Stimulated activated CD4-positive, alpha-beta T cell treated with anti-CD3 and anti-CD28 coated beads, Interleukin-4, amount 100 ng/mL, for 24 hours (primary cell): Measurements from ENCODE around the gene ANTXR1.
"Not testable (repeated sequence)": the region's sequence is repeated elsewhere in the genome, so short reads cannot be mapped to it uniquely, and the experiment has no call there.

ENCODE experiments used
- DNase-seq: peaks from one replicate; pipeline ENCODE4 v3.0.0-alpha.2; 2020

The ANTXR1 gene

DNA sequence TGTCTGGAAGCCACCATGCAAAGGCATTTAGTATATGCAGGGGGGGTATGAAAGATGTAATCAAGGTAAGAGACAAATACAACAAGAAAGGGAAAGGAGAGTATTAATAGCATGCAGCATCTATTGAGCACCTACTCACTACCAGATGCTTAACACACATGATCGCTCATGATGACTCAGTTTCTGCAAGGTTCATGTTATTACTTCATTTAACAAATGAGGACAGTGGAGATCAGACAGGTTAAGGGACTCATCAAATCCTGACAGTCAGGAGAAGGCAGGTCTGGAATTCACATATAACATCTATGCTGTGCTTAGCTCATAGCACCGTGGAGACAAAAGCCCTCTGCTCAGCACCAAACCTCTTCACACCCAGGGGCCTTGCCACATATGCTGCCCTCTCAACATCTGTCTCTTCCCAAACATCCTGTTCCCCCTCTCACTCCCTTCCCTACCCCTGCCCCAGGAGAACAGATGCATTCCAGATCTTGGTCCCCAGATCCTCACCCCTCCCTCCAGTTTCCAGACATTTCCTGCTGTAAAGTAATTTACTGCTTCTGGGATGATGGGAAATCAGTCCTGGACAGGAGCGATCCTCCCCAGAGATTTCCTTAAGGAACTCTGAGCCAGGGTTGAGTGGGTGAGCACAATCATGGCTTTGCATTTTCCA lies 155.3 kb downstream of the ANTXR1 start:
- DNase-seq, result no peak

DNA sequence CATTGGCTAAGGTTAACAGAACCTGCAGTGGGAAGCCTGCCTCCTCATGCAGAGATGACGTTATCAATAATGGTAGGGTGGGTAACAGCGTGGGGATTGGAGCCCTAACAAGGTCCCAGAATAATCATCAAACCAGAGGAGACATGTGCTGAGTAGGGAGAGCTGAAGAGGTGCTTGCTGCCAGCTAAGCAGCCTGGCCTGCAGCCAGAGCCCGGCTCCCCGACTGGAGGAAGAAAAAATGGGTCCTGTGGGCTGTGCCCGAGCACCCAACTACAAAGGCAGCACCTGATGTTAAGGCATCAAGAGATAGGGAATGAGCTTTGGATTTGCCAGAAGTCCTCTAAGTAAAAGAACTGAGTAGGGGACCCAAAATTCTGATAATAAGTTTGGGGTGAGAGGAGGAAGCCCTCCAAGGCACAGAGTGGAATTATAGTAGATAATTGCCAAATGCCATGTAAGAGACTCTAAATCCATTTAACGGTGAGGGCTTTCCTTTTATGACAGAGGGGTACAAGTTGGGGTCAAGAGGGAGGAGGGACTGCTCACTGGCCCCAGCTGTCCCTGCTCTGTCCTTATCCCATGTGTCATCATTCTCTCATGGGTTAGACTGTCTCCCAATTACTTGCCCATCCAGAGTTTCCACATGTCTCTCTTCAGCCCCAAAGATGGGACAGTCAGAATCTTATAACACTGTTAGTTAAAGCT lies 156.1 kb downstream of the ANTXR1 start:
- no peak for DNase-seq

DNA sequence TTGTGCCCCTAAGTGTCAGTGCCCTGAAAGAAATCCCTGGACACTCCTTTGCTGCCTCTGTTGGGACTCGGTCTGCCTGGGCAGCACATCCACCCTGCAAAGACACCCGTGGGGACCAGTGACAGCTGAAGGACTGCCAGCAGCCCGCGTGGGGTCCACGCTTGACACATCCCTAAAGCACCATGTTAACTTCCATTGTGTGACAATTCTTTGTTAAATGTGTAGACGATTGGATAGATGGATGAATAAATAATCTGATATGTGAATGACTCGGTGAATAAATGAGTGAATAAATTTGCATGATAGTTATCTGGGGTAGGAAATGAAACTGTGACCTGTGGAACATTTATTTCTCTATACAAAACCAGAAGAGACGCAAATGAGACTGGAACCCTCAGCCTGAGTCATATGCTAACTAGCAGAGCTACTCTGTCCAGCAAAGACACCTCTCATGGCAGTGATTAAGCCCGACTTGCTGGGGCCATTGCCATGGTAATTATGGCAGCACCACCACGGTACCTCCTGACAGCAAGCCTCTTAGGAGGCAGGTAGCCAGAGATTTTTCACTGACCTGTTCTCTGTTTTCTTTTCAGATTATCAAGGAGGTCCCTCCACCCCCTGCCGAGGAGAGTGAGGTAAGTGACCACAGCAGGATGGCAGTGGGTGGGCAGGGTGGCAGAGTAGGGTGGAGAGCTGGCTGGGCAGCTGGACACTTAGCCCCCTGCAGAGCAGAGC lies 156.8 kb downstream of the ANTXR1 start:
- DNase-seq, result no peak

DNA sequence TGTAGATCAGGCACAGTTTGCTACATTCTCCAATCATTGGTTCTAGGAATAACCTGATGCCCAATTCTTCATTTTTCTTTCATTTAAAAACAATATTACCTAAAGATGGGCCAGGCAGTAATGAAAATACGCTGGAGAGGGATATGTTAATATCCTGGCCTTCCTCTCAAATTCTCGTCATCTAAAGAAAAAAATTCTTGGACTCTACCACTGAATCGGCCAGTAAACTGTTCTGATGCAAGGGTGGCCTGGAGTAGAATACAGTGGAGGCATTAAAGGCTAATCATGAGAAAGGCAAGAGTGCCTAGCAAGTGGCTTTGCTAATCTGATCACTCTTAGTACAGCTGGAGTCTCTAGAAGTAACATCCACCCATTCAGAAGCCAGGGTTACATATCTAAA lies 157.7 kb downstream of the ANTXR1 start:
- no peak for DNase-seq

DNA sequence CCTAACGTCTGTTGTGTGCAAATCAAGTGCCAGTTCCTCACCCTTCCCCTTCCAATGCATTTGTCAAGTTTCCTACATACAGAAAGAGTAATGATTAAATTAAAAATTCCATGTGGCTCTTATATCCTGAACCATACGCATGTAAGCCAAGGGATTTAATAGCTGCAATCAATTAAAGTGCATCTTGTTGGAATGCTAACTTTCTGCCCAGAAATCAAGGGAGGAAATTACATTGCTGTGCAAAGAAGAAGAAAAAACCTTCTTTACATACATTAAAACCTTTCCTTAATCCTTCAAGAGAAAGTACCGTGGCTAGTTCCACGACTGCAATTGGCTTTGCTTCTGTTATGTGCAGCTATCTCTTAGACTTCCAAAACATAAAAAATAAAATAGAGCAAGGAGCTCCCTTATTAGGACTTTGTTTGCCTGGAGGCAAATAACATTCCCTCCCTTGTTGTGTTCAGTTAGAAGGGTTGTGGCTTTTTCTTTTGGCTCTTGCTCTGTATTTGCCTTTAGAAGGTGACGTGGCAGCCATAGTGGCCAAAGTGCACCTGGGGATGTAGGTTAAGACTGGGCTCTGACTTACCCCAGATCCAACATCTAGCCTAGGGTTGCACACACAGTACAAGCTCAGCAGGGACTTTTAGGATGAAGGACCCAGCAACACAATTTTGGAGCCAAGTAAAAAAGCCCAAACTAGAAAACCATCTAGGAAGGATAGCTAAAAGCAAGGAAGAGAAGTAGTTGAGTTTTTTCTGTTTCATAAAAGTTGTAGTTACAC lies 158.3 kb downstream of the ANTXR1 start:
- DNase-seq, result no peak

DNA sequence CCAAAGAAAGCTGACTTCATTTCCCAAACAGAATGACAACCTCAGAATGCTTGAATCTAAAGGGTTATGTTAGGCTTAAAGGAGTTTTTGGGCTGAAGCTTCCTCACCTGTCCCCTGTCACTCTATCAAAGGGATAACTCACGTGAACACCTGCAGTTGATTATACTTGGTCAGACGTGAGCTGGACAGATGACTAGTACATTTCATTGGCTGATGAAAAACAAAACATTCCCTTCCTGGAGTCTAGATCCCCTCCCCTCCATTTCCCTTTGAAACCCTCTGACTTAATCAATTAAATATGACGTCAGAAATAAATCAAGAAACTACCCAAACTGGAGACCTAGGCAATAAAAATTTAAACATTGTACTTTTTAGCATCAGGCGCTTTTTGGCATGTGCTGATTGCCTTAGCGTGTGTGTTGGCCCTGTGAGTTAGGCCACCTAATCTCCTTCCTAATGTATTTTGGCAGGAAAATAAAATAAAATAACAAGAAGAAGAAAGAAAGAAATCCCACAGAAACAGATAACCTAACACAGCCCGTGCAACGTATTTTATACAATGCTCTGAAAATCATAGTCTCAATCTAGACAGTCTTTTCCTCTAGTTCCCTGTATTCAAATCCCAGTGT lies 159.0 kb downstream of the ANTXR1 start:
- no peak for DNase-seq

DNA sequence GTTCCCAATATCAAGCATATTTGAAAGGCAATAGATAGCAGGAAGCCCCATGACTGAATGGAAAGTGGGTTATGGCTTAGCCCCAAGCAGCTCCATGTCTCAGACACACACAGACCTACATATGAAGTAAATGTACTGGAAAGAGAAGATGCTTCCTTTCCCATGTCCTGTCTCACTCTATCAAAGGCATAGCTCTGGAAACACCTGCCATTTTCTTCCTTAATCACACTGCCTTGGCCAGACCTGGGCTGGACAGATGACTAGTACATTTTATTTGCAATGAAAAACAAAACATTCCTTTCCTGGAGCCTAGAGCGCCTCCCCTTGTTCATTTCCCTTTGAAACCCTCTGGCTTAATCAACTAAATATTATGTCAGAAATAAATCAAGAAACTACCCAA lies 160.7 kb downstream of the ANTXR1 start:
- no peak for DNase-seq

DNA sequence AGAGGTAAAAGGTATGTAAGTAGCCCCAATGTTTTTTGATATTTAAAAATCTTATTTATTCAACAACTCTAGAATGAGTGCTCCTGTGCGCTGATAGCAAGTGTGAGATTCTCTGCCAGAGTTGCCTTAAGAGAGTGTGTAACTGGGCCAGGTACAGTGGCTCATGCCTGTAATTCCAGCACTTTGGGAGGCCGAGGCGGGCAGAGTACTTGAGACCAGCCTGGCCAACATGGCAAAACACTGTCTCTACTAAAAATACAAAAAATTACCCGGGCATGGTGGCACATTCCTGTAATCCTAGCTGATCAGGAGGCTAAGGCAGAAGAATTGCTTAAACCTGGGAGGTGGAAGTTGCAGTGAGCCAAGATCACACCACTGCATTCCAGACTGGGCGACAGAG lies 161.2 kb downstream of the ANTXR1 start:
- DNase-seq, result not testable (repeated sequence)

DNA sequence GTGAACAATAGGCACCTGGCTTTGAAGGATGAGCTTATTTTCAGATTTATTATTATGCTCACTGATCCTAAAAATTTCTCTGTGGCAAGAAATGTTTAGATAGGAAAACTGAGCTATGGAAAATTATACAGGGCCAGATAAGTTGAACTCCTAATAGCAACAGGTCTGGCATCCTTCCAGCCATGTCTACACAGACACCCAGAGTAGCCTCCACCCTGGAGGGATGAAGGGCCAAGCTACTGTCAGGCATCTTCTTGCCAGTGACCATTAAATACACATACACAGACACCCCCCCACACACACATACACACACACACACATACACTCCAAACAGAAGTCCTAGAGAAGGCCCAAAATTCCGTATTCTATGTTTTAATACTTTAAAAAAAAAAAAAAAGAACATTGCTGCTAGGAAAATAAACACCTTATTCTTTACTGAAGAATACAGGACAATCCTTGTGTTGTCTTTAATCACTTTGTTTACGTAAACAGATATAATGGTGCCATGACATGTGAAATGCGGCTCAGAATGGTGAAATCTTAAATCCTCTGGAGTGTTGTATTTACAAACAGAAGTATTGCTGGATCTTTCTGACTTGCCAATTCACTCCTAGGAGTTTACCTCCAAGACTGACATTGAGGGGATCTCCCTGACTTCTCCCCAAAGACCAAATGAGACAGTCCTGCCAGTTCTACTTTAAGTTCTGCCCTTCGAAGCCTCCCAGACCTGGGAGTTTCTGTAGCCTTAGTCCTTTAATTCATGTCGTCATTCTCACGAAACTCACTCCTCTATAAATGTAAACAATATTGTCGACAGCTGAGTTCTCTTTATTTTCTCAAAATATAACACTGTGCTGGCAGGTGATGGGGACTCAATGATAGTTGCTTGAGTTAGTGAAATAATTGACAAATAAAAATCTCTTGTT lies 163.1 kb downstream of the ANTXR1 start:
- no peak for DNase-seq

DNA sequence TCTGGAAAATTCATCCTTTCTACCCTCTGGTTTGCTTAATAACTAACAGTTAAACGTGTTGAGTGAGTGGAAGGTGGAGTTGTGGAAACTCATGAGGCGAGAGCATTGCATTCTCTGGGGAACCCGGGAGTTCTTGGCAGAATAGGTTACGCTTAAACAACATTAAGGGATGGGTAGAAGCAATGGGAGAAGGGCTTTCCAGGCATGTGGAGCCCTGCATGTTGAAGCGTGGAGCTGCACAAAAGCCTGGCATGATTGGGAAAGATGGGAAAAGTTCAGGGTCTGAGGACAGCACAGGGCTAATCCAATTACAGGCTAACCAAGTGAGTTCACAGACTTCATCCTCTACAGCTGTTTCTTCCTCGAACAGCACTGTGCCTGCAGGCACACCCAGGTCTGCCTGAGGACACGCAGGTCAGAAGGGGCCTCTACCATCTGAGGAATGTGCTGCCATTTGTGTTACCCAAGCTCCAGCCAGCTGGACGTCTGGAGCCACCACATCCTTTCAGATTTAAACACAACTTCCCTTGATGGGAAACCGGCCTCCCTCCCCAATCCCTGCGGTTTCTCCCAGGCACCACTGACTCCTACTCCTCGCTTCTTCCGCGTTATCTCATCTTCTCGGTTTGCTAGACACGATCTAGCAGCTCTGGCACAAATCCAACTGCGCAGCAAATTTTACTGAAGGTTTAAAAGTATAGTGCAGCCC lies 164.2 kb downstream of the ANTXR1 start:
- no peak for DNase-seq

DNA sequence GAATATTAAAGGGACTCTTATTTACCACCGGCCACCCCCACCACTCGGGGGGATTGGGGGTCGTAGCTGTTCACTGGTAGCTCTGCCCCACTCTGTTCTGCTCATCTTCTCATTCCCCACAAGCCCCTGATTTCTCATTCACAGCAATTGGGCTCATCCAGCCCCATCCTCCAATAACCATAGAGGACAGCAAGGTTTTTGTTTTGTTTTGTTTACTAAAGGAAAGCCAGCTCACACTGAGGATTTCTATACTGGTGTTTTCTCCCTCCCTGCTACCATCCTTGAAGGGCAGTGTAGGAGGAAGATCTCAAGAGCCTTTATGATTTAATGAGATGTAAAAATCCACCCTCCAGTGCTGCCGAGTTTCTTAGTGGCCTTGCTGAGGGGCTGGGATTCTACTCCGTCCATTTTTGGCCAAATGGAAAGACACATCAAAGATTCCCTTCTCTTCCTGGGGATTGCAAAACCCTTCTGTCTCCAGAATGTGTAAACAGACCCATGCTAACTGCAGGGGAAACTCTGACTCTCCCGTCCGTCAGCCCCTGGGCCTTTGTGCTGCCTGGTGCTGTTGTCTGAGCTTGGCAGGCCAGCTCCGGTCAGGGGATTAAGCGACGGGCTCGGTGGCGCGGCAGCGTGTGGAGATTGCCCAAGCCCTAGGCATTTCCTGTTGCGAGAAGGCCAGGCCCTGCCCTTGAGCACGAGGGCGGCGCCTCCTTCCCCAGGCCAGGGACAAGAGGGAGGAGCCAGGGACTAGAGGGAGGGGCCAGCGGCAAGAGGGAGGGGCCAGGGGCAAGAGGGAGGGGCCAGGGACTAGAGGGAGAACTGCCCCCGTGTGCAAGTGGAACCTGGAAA lies 165.0 kb downstream of the ANTXR1 start:
- DNase-seq, result no peak

DNA sequence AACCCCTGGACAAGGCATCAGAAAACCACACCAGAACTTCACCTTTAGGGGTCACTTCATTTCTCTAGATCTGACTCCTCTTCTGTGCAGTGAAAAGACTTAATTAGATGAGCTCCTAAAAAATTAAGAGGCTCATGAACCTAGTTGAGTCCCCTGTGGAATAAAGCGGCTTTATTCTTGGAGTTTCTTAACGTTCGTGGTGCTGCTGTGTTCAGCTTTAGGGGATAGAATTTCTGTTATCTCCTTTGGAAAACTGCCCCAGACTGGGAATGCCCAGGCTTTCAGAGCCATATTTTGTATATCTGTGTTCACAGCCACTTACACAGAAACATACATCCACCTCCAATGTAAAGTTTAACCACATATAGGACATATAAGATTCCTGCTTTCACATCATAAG lies 165.8 kb downstream of the ANTXR1 start:
- DNase-seq, result no peak

DNA sequence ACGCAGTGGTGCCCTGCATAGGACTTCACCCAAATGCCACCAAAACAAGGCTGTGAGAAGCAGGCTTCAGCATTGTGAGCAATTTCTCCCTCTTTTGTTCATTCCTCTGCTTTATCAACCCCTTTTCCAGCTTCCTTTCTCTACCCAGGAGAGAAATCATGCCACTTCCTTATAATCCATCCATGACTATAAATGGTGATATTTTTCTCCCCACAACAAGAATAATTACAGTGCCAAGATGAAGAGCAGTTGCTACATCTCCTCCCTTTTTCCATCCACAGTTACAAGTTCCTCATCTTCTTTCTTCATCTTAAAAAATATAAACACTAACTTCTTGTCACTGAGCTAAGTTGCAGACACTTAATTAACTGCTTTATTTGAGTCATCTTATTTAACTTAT lies 167.2 kb downstream of the ANTXR1 start:
- no peak for DNase-seq

DNA sequence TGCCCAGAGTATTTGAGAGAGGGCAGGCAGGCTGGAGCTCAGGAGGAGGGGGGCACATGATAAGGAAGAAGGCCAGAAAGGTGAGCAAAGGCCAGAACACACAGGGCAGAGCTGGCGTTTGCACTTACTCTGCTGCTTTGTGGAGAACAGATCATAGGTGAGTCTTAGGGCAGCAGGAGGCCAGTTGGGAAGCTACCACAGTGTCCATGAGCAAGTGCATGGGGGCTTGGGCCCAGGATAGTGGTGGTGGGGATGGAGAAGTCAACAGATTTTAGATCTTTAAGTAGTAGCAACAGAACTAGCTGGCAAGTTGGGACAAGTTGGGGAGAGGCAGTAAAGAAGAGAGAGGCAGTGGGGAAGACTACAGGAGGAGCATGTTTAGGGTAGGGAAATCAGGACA lies 168.0 kb downstream of the ANTXR1 start:
- no peak for DNase-seq

DNA sequence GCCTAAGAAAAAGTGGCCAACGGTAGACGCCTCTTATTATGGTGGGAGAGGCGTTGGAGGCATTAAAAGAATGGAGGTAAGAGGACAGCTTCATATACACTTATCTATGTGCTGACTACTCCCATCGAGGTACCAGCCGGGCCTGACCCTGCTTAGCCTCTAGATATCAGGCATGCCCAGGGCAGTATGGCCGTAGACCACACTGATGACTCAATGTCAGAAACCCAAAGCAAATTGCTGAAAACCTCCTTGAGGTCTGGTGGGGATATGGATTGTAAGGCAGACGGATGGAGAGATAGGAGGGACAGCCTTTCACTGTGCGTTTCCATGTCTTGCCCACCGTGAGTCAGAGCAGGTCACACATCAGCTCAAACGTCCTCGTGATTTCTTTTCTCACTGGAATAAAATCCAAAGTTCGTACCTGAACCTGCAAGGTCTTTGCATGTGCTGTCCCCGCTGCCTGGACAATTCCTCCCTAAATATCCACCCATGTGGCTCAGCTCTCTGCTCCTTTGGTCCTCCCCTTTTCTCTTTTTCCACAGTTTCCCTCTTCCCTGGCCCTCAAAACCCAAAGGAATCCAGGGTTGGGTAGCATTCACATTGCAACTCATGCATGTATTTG lies 168.9 kb downstream of the ANTXR1 start:
- no peak for DNase-seq

DNA sequence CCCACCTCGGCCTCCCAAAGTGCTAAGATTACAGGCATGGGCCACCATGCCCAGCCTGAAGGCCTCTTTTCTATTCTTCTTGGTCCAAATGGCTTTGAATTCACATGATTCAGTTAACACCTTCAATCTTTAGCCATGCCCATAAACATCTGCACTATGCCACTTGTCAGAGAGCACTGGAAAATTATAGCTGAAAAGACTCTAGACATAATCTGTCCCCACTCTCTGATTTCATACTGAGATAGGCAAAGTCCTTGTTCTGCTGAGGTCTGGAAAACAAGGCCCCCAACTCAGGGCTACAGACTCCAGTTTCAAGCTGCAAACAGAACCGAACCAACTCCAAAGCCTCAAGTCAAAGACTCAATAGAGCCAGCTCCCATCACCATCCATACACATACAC lies 170.7 kb downstream of the ANTXR1 start:
- DNase-seq, result no peak

DNA sequence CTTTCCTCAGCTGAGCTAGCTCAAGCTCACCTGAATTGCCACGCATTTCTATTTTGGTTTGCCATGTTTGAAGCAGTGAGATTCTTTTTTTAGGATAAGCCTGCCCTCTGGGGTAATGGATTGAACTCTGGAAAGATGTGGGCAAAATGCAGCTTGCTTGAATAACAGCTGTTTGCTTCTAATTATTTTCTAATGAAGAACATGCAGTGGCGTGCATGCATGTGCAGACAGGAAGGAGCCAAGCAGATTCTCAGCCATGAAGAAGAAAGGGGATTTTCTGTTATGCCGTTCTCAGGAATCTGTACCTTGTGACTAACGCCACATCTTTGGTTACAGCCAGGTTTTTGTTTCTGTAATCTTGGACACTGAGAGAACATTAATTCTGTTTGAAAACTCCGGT lies 171.2 kb downstream of the ANTXR1 start:
- DNase-seq, result no peak

DNA sequence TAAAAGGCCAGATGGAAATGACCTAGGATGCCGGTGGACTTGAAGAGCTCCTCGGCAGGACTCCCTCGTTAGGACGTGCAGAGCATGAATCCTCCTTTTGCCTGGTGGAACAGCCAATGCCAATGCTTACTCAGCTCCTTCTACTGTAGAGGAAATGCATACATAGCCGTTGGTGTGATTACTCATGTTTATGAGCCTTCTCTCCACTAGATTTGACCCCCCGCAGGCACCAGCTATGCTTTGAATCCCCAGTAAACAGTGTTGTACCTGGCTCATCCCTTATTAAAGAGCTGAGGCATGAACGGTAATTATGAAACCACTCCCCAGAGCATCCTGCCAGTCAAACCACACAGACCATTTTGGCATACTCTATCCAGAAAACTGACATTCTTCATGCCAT lies 172.8 kb downstream of the ANTXR1 start:
- DNase-seq, result no peak

DNA sequence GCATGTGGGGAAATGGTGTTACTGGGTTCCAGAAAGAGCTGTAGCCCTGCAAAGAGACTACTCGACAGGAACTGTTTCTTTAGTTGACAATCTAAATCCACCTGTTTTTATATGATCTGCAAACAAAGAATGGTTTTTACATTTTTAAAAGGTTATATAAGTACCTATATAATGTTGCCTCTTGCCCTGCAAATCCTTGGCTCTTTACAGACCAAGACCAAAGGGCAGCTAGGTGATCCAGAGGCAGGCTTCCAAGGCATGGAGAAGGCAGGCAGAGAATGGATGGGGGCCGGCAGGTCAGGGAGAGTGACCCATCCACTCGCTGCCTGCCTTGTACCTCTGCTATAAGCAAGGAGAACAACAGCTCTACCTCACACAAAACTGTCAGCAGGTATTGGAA lies 173.6 kb downstream of the ANTXR1 start:
- DNase-seq, result no peak
